ENCODE results near the gene CBX5.

DNA sequence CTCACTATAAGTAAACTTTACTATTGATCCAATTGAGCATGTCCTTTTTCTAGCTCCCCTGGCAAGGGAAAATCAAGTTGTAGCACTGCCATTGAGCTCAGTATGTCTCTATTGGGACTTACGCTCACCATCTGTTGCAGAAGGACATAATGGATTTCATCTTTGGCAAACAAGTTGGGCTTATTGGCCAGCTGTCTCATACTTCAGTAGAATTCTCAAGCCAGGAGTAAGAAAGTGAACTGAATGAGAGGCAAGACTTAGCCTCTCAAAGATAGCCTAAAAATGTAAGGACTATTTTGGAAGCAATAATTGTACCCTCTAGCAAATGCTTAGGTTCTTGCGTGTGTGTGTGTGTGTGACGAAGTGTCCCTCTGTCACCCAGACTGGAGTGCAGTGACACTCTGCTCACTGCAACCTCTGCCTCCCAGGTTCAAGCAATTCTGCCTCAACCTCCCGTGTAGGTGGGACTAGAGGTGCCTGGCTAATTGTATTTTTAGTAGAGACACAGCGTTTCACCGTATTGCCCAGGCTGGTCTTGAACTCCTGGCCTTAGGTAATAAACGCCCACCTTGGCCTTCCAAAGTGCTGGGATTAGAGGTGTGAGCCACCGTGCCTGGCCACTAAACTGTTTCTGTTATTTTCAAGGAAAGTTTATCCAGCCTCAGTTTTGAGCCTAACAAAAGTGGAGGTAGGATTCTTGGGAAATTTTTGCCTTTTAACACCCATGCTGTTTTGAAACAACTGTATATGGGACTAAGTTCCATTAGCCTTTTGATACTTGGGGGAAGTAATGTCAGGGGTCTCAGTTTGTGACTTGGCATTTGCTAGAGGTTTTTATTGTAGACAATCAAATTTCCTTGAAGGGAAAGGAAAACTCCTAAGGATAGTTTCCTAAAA, 7.6 kb upstream of the CBX5 start:
- TF ChIP-seq, protein P1, sequence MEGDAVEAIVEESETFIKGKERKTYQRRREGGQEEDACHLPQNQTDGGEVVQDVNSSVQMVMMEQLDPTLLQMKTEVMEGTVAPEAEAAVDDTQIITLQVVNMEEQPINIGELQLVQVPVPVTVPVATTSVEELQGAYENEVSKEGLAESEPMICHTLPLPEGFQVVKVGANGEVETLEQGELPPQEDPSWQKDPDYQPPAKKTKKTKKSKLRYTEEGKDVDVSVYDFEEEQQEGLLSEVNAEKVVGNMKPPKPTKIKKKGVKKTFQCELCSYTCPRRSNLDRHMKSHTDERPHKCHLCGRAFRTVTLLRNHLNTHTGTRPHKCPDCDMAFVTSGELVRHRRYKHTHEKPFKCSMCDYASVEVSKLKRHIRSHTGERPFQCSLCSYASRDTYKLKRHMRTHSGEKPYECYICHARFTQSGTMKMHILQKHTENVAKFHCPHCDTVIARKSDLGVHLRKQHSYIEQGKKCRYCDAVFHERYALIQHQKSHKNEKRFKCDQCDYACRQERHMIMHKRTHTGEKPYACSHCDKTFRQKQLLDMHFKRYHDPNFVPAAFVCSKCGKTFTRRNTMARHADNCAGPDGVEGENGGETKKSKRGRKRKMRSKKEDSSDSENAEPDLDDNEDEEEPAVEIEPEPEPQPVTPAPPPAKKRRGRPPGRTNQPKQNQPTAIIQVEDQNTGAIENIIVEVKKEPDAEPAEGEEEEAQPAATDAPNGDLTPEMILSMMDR (IDR thresholded peaks at IDR 0.05; ENCODE audit: insufficient read depth, low read depth, low read length): no peak
- TF ChIP-seq EZH2 (IDR thresholded peaks at IDR 0.05; ENCODE audit: insufficient read depth, low read length): no peak

Measured in astrocyte (in vitro differentiated cells and primary cell).